Upper lobe of left lung (tissue), 6 donors: ENCODE data around the gene PLEKHG2. TPM values are rescaled to one million over a fixed set of nuclear protein-coding genes. Genes with fewer than 3 reads are reported as not detected.

Experiments used
- ATAC-seq, 2 donors: fragments of 200-7000 bp; cut with Tn5 transposase; one replicate each; pipeline ENCODE4 v1.9.1; 2022; ENCODE audit warnings: mild to moderate bottlenecking in 2 of 2, moderate library complexity in 2 of 2; ENCODE audit not compliant: low FRiP score in 2 of 2
- DNase-seq, 2 donors: peaks; one replicate each; pipeline ENCODE4 v3.0.0-alpha.2; 2019 to 2020
- H3K27ac ChIP-seq, 4 donors: fragments of 200-600 bp; sonication (generic); one replicate each; pipeline ENCODE4 v1.5.1; 2016 to 2019
- H3K27me3 ChIP-seq, 4 donors: fragments of 200-600 bp; sonication (generic); one replicate each; pipeline ENCODE4 v1.5.1; 2017 to 2019
- H3K36me3 ChIP-seq, 4 donors: fragments of 200-600 bp; sonication (generic); one replicate each; pipeline ENCODE4 v1.5.1; 2016 to 2019
- H3K4me1 ChIP-seq, 4 donors: fragments of 200-600 bp; sonication (generic); one replicate each; pipeline ENCODE4 v1.5.1; 2018 to 2019
- H3K4me3 ChIP-seq, 4 donors: fragments of 200-600 bp; sonication (generic); one replicate each; pipeline ENCODE4 v1.5.1; 2017 to 2019; ENCODE audit warnings: mild to moderate bottlenecking in 2 of 4, moderate library complexity in 1 of 4
- H3K9me3 ChIP-seq, 4 donors: fragments of 200-600 bp; sonication (generic); one replicate each; pipeline ENCODE4 v1.5.1; 2018 to 2019
- EP300 ChIP-seq, 4 donors: sonication (generic); formaldehyde crosslinking; IDR thresholded peaks; one replicate each; pipeline ENCODE4 v1.5.1; 2017; ENCODE audit warnings: antibody characterized with exemption in 4 of 4, control low read depth in 2 of 4
- POLR2A ChIP-seq, 4 donors: fragments of 450-650 bp; IDR thresholded peaks; one replicate each; pipeline ENCODE4 v1.5.1; 2016 to 2017; ENCODE audit warnings: antibody characterized with exemption in 4 of 4, mild to moderate bottlenecking in 2 of 4
- POLR2AphosphoS5 ChIP-seq, 2 donors: sonication (generic); formaldehyde crosslinking; IDR thresholded peaks; one replicate each; pipeline ENCODE4 v1.5.1; 2017; ENCODE audit warnings: antibody characterized with exemption in 2 of 2
- WGBS, 2 donors: methylation state at CpG; one replicate each; pipeline ENCODE4 v1.1.5; 2017 to 2018; 5-methylcytosine and 5-hydroxymethylcytosine counted together
- total RNA-seq, 6 donors: library from RNA; depleted of rRNA in 4 of 6; stranded (reverse); fragments of >200 nt in 4 of 6; gene quantifications; one replicate each; pipeline versions ENCODE4 v1.1.0 to v1.2.1, GENCODE V29; 2016 to 2021
- TF ChIP-seq, protein P1 (sequence below), 6 experiments: fragments of 450-650 bp in 4 of 6; fragments of 200-600 bp in 2 of 6; sonication (generic) in 2 of 6; IDR thresholded peaks; one replicate each; pipeline ENCODE4 v1.5.1; 2016 to 2019; ENCODE audit warnings: antibody characterized with exemption in 6 of 6
- donor health status: DM: no; HTN: no; CAD: no; lungs with moderate emphysema.
- donor health status: DM: no; HTN: yes; CAD: no; lungs with severe emphysema.

The PLEKHG2 gene
- total RNA-seq, 6 donors from 2014 or later: 15.8 to 48.1 (median 29.0) TPM

DNA sequence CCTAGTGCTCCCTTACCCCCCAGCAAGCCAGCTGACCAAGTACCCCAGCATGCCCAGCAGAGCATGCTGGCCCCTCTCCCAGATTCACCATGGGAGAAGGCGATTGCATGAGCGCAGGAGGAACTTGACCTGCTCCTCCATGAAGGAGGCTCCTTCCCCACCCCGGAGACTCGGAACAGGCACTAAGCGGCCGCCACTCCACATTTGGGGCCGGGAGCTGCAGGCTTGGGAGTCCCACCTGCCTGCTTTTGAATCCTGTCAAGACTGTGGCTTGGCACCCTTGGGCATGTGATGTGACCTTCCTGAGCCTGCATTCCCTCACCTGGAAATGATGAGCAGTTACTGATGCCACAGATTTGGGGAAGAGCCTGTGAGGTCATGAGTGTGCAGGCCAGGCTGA is 55.5 kb downstream of the PLEKHG2 start:
- Histone ChIP-seq H3K4me3 (no peak overlapping the region), H3K4me1 (no peaks in the 10 kb centered on the region), H3K27ac (no peak overlapping the region), H3K9me3 (no peaks in the 10 kb centered on the region), H3K36me3 (peaks cover 63 to 98% (median 88%) of the 10 kb centered on the region in 4 donors), H3K27me3 (no peaks in the 10 kb centered on the region)
- TF ChIP-seq, protein P1, sequence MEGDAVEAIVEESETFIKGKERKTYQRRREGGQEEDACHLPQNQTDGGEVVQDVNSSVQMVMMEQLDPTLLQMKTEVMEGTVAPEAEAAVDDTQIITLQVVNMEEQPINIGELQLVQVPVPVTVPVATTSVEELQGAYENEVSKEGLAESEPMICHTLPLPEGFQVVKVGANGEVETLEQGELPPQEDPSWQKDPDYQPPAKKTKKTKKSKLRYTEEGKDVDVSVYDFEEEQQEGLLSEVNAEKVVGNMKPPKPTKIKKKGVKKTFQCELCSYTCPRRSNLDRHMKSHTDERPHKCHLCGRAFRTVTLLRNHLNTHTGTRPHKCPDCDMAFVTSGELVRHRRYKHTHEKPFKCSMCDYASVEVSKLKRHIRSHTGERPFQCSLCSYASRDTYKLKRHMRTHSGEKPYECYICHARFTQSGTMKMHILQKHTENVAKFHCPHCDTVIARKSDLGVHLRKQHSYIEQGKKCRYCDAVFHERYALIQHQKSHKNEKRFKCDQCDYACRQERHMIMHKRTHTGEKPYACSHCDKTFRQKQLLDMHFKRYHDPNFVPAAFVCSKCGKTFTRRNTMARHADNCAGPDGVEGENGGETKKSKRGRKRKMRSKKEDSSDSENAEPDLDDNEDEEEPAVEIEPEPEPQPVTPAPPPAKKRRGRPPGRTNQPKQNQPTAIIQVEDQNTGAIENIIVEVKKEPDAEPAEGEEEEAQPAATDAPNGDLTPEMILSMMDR (IDR thresholded peaks at IDR 0.05): no peak
- TF ChIP-seq EP300 (IDR thresholded peaks at IDR 0.05) (no peak), POLR2A (IDR thresholded peaks at IDR 0.05) (no peak), POLR2AphosphoS5 (IDR thresholded peaks at IDR 0.05) (no peak)
- ATAC-seq: no peak
- whole genome bisulfite sequencing, 2 donors: 96% methylated on average over 7 of the region's 7 CpGs; no CpG with 5 or more reads in 1 of the 2 donors
- DNase-seq: no peak

DNA sequence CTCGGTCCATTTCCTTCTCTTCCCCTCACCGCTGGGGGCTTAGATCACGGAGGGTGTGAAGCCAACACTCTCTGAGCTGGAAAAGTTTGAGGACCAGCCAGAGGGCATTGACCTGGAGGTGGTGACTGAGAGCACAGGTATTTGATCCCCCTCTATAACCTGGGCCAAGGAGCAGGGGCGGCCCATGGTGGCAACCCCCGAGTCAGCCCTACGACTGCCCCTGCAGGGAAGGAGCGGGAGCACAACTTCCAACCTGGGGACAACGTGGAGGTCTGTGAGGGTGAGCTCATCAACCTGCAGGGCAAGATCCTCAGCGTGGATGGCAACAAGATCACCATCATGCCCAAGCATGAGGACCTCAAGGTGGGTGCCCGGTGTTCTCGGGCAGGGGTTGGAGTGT is 56.6 kb downstream of the PLEKHG2 start:
- no peak overlapping the region for H3K27ac ChIP-seq

DNA sequence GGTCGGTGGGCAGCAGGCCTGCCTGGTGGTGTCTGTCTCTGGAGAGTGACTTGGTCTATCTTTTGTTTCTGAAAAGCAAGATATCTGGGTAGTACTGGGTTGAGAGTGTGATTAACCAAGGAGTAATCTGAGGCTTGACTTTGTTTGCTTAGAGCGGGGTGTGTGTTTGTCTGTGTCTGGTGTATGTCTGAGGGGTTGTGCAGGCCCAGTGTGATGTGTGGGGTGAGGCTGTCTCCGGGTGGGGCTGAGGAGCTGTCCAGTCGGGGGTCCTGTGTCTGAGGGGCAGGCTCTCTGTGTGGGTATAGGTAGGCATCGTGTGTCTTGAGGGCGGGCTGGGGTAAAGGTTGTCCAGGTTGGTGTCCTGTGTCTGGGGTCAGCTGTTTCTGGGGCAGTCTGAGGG is 57.1 kb downstream of the PLEKHG2 start:
- 88 to 89% methylated on average over 6 of the region's 6 CpGs for WGBS, 2 donors
- DNase-seq: no peak
- Histone ChIP-seq H3K36me3 (peaks cover 73 to 100% (median 99%) of the 10 kb centered on the region in 4 donors), H3K4me3 (no peak overlapping the region), H3K9me3 (no peaks in the 10 kb centered on the region), H3K4me1 (no peaks in the 10 kb centered on the region), H3K27ac (no peak overlapping the region), H3K27me3 (no peaks in the 10 kb centered on the region)
- TF ChIP-seq POLR2AphosphoS5 (IDR thresholded peaks at IDR 0.05) (no peak), POLR2A (IDR thresholded peaks at IDR 0.05) (no peak), EP300 (IDR thresholded peaks at IDR 0.05) (no peak)
- TF ChIP-seq, protein P1 (IDR thresholded peaks at IDR 0.05): no peak
- no peak for ATAC-seq

More for the DNA sequence above, 56.6 kb downstream of the PLEKHG2 start:
- no peak for DNase-seq
- TF ChIP-seq POLR2AphosphoS5 (IDR thresholded peaks at IDR 0.05): no peak
- TF ChIP-seq, protein P1 (IDR thresholded peaks at IDR 0.05): no peak
- TF ChIP-seq POLR2A (IDR thresholded peaks at IDR 0.05): no peak
- no peak for TF ChIP-seq EP300 (IDR thresholded peaks at IDR 0.05)
- 89 to 93% methylated on average over 11 of the region's 11 CpGs for WGBS, 2 donors
- no peak overlapping the region for H3K4me3 ChIP-seq
- no peaks in the 10 kb centered on the region for H3K27me3 ChIP-seq
- H3K9me3 ChIP-seq: no peaks in the 10 kb centered on the region
- H3K36me3 ChIP-seq: peaks cover 72 to 100% (median 97%) of the 10 kb centered on the region in 4 donors
- no peak for ATAC-seq
- H3K4me1 ChIP-seq: no peaks in the 10 kb centered on the region

DNA sequence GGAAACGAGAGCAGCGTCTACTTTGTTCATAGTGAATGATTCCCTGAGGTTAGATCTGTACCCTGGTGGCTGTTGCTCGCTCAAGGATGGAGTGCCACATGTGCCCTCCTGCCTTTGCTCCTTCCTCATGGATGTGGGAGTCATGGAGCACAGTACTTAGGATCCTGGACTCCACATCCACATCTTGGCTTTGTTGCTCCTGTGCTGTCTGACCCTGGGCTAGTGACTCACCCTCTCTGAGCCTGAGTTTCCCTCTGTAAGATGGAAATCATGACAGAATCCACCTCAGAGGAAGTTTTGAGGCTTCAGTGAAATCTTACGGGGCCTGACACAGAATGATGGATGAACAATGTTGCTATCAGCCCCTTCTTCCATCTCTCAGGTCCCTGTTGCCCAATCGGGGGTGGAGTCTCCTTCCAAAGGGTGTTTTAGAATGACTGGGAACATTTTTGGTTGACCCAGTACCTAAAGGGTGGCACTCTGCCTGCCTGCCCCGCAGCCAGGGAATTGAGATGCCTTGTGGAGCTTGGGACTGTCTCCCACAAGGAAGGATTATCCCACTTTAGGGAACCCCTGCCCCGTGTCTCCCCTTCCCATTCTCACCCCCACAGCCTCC is 58.4 kb downstream of the PLEKHG2 start:
- no peaks in the 10 kb centered on the region for H3K4me1 ChIP-seq
- H3K27ac ChIP-seq: no peak overlapping the region
- no peaks in the 10 kb centered on the region for H3K27me3 ChIP-seq
- TF ChIP-seq EP300 (IDR thresholded peaks at IDR 0.05) (no peak), POLR2A (IDR thresholded peaks at IDR 0.05) (no peak), POLR2AphosphoS5 (IDR thresholded peaks at IDR 0.05) (no peak)
- TF ChIP-seq, protein P1 (IDR thresholded peaks at IDR 0.05): no peak
- H3K4me3 ChIP-seq: no peak overlapping the region
- peaks cover 65 to 98% (median 96%) of the 10 kb centered on the region in 4 donors for H3K36me3 ChIP-seq
- 89 to 93% methylated on average over 5 to 7 of the region's 7 CpGs for WGBS, 2 donors
- DNase-seq: no peak
- H3K9me3 ChIP-seq: no peaks in the 10 kb centered on the region
- ATAC-seq: no peak
